Dedifferentiated amniotic fluid mesenchymal stem cell (primary cell): Measurements from ENCODE around the gene TFEB.

ENCODE experiments used
- DNase-seq: peaks from one replicate; pipeline ENCODE4 v3.0.0-alpha.2; 2016; ENCODE audit errors: extremely low spot score

TFEB gene

DNA sequence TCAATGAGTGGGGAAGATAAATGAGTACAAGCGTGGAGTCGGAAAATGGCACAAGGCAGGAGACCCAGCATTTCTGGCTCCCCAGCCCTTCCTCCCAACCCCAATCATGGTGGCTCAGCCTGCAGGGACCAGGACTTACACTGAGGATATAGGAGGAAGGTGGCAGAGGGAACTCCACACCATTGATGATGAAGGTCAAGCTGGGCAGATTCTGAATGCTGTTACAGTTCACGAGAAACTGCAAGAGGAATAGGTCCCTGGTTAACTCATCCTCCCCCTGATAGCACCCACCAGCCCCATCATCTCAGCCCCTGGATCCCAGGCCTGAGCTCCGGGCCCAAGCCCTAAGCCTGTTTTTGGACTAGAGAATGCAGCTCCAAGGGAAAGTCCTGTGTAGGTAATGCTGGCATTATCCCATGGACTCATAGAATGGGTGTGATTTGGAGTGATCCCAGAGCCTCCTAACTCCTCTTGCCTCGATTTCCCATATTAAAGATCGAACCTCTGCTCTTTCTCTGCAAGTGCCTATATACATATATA is 2.3 kb upstream of the TFEB start:
- no peak for DNase-seq

DNA sequence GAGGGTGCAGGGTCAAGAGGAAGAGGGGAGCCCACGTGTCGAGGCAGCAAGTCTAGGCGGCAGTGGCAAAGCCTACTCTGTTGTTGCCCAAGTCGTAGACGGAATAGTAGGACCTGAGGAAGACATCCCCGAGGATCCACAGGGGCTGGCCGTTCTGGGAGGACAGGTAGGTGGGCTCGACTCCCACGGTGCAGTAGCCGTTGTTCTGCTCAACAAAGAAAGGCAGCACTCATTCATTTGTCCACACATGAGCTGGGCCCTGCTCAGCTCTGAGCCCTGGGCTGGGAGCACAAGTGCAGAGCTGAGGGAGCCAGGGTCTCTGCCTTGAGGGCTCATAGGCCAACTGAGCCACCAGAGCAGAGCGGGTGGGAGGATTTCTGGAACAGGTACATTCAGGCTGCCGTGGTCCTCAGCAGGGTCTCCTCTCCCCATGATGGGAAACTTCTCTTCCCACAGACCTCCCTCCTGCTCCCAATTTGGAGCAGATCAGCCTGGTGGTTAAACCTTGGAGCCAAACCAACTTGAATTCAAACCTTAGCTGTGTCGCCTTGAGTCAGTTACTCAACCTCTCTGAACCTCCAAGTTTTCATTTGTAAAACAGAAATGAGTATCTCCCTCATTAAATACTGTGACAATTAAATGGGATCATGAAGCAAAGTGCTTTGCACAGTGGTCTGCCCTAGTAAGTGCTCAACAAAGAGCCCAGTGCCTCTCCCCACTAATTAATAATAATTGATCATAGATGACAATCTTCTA is 1.6 kb upstream of the TFEB start:
- no peak for DNase-seq

DNA sequence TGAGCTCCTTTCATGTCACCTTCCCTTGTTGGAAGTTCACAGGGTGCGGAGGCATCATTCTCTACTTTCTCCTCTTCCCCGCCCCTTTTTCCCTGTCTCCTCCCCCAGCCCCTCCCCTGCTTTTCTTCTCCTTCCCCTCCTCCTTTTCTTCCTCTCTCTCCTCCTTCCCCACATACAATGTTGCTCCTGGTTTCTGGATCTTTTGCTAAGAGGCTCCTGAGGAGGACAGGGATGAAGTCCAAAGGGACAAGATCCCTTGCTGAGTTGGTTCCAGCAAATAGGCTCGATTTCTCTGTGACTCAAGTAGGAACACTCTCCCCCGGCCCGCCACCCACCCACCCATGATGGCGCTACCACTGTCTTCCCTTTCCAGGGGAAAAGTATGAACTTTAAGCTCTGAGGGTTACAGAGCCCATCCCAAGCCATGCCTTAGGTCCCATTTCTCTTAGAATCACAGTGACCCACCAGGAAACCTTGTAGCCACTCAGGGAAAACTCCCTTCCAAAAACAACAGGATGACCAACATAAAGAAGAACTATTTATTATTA is 852 bp upstream of the TFEB start:
- no peak for DNase-seq

DNA sequence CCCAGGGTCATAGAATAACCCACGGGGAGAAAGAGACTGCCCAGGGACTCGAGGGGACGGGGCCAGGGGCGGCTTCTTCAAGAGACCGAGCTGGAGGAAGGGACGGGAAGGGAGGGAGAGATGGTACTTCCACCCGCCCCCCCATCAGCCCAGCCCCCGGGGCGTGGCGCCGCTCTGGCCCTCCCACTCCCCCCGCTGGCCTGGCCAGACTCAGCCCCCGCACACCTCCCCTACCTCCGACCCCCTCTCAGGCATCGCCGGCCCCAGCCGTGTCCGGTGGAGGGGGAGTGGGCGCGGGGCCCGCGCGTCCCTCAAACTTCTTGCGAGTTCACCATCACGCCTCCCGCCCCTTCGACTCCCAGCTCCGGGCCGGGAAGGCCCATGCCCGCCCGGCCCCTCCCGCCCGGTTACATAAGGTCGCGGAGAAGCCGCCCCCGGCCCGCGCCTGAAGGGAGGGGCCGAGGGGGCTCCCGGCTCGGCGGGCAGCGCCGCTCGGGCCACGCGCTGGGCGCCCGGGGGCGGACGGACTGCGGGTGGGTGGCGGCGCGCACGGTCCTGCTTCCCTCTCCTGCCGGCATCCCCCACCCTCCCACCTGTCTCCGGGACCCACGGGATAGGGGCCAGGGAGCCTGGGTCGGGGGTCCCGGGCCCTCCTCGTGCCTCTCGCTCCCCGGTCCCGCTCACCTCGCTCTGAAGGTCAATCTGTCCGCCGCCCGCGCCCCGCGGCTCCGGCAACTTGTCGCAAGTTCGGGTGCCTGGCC is 562 bp downstream of the TFEB start:
- peak; percentile 65 for DNase-seq

DNA sequence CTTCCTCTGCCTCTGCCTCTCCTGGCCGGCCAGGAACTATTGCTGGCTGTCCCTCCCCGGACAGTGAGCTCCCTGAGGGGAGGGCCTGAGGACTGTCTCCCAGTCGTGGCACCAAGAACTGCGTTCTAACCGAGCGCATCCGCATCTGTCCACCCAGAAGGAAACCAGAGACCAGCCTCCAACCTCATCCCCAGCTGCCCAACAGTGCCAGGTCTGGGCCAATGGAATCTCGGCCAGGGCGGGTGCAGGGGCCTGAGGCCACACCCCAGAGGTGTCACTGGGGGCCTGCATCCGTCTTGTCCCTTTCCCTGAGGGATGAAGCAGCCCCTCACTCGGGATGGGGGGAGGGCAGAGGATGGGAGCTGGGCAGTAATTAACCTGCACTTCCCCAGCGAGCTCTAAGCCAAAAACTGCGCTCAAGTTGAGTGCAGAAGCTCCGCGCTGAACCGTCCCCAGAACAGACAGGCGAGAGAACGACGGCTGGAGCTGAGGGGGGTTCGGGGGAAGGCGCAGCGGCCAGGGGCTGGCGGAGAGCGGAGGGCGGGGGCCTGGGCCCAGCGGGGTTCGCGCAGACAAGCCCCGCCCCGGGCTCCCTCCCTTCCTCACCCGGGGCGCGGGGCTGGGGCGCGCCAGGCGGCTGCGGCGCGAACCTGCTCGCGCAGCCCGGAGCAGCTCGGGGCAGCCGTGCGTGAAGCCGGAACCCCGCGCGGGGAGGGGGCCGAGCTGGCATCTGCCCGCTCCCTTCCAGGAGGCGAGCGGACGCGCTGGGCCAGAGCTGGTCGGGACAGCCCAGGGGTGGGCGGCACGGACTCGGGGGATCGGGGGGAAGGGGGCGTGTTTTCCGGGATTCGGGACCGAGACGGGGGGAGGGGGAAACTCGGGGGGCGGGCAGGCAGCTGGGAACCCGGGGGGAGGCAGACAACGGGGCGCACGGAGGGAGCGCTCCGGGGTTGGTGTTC is 1.4 kb downstream of the TFEB start:
- peak; percentile 27 for DNase-seq

DNA sequence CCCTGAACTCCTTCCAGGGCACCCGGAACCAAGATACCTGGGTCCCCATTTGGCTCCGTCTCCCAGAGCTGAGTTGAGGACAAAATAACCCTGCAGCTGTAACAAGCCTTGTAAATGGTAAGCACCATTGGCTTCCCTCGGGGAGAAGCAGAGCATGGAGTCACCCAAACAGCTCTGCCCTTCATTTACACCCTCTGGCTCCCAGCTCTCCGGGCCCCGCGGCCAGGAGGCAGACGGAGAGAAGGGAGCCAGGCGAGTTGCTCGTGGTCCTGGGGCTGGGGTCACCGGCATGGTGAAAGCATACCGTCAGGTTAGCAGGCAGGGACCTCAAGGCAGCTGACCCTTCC is 2.1 kb downstream of the TFEB start:
- no peak for DNase-seq

DNA sequence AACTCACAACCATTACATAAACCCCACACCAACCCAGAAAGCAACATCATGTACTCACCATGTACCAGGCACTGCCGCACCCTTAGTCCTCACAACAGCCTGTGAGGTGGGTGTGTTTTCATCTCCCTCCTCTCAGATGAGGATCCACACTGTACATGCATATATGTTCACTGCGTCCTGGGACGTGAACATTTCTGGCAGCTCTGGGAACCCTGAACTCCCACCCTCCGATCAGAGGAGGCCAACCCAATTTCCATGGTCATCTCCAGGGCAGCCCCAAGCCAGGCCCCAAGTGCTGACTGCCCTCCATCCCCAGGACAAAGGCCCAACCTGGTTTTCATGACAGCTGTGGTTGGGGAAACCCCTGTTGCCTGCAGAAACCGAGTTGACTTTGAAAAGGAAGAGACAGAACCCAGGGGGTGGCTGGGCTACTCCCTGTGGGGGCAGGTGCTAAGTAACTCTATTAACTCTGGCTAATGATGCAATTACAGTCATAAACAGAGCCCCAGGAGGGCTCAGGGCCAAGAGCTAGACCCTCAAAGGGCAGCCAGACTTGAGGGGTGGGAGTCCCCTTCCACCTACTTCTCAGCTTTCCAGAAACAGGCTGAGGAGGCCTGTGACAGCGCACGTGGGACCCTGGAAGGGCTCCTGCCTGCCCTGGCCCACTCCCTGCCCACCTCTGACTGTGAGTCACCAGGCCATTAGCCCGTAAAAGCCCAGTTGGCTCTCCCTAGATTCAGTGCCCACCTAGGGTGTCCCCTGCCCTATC is 2.6 kb downstream of the TFEB start:
- DNase-seq = no peak

DNA sequence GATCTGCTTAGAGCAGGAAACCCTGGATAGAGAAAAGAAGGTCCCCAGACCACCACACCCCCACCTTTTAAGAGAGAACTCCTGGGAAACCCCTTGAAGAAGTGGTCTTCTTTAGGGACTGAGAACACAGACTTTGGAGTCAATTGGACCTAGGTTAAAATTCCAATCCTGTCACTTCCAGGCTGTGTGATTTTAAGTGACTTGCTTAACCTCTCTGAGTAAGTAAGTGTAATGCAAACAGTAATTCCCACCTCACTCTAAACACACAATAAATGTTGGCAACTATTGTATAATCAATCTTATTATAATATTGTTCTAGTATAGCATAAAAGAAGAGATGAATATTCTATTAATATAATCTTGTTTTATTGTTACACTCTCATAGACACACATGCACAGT is 3.3 kb downstream of the TFEB start:
- no peak for DNase-seq

DNA sequence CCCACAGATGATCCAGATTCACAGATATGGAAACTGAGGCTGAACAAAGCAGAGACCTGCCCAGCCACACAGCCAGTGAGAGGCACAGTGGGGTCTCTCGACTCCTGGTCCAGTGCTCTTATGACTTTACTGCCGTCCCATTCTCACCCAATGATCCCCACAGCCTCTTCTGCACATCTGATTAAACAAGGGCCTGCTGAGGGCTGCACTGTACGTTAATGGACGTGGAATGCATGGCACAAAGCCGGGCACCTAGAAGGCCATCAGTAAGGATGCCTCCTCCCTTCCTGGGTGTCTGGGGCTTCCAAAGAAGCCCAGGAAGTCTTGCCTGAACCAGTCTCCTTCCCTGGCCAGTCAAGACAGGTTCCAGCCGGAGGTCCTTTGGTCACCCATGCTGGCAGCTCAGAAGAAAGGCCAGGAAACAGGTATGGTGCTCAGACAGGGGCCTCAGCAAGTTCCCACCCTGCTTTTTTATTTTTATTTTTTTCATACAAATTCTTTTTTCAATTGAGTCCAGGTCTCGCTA is 3.8 kb downstream of the TFEB start:
- DNase-seq = no peak

DNA sequence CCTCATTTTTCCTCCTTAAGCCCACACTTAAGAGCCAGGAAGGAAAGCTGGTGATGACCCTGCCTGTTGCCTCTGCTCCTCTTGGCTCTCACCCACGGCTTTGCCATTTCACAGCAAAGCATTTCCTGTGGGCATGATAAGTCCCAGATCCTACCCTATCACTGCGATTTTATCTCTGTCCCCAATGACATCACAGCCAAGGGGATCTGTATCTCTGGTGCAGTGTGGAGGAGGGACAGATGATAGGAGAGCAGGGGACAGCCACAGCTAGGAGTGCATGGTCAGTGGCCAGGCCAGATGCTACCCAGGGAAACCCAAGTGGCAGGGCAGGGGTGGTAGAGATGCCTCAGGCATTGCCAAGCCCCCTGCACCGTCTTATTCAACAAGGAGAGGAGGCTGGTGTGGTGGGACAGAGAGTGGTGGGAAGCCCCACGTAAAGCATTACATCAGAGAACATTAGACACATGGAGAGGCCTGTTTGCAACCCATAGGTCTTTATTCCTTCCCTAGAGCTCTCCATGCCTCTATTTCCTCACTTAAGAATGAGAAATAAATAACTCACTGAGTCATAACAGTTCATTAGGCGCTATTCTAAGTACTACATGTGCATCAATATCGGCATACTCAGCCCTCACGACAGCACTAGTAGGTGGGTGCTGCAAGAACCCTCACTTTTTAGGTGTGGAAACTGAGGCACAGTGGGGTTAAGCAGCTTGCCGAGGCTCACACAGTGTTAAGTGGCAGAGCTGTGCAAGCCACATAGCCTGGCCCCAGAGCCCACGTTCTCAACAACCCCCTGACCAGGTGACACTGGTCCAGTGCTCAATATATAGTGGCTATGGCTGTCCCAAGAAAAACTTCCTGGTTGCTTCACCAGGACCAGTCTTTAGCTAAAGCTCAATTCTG is 4.6 kb downstream of the TFEB start:
- no peak for DNase-seq

DNA sequence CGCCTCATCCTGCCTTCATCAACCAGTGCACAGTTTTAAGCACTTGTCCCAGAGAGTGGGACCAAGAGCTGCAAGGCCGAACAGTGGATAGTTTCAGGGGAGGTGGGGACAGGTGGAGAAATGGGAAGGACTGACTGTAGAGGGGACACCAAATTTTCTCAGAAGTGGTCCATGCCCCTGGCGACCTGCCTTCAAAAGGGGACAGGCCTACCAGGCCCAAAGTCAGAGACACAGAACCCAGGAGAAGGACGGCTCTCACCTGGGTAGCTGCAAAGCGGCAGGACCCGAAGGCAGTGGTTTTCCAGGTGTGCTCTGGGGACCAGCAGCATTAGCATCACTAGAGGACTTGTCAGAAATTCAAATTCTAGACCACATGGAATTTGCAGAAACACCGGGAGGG is 5.8 kb downstream of the TFEB start:
- no peak for DNase-seq

DNA sequence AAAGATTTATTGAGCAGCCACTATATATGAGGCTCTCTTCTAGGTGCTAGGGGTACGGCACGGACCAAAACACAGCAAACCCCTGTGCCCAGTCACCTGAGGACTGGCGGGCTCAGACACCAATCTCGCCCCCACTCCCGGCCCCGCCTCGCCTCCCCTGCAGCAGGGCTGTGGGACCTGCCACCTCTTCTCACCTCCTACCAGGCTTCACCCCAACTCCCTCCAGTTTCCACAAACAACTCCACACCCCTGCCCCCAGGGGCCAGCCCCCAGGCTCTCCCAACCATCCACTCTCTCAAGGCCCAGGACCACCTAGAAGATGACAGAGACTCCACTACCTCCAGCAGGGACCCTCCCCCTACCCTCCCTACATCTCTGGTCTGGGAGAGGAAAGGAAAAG is 6.5 kb downstream of the TFEB start:
- no peak for DNase-seq

DNA sequence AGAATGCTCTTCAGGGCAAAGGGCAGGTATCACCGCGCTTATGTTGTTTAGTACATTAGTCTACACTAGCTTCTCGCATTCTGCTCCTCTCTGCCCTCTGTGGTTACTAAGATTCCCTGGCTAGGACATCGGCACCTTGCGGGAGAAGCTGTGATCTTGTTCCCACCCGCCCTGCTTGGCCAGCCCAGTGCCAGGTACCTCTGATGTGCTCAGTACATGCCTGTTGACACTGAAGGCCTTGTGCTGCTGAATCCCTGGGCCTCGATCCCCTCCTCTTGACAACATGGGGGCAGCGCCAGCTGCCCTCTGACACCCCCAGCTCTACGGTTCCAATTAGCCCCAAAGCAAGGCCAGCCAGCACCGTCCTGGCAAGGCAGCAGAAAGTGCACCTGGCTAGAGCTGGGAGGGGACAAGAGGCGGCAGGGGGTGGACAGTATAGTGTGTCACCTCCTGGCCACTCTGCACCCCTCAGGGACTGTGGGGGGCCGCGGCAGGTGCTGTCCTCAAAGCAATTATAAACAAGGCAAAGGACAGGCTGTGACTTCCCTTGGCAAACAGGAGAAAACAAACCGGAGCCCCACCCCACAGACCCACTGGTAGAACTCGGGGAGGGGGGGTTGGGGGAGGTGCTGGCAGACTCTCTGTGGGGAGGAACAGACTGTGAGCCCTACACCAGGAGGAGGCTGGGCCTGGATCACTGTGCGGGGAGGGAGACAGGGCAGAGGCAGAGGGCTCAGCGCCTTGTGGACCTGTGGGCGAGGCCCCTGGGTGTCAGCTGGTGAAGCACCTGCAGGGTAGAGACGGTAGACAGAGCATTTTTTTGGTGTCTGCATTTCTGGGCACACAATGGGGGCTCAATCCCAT is 7.1 kb downstream of the TFEB start:
- no peak for DNase-seq

DNA sequence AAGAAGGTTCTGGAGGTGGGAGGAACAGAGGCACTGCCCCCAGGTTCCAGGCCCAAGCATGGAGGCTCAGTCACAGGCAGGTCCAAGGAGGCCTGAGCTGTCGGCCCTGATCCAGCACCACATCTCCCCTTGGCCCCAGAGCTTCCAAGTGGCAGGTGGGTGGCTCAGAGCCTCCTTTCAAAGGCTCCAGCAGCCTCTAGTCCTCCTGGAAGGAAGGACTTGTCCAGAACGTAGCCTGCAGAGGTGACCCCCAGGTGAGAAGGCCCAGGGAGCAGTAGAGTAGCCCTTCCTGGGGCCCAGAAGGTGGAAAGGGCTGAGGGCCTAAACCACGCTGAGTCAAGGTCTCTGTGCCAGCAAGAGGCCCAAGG is 7.7 kb downstream of the TFEB start:
- no peak for DNase-seq

DNA sequence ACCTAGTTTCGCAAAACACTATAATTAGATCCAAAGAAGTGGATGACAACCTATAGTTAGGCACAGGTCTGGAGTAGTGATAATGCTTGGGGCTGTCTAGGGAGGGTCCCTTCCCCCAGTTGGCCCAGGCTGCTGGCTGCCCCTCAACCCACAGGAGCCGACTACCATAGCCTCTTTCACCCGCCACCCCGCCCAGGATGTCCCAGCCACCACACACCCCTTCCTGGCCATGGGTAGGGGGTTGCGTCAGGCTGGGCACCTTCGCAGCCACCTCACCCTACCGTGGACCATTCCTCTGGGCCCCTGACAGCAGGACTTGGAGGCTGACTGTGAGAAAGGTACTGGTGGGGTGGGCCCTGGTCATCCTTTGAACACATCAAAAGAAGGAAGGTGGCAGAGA is 8.5 kb downstream of the TFEB start:
- no peak for DNase-seq

DNA sequence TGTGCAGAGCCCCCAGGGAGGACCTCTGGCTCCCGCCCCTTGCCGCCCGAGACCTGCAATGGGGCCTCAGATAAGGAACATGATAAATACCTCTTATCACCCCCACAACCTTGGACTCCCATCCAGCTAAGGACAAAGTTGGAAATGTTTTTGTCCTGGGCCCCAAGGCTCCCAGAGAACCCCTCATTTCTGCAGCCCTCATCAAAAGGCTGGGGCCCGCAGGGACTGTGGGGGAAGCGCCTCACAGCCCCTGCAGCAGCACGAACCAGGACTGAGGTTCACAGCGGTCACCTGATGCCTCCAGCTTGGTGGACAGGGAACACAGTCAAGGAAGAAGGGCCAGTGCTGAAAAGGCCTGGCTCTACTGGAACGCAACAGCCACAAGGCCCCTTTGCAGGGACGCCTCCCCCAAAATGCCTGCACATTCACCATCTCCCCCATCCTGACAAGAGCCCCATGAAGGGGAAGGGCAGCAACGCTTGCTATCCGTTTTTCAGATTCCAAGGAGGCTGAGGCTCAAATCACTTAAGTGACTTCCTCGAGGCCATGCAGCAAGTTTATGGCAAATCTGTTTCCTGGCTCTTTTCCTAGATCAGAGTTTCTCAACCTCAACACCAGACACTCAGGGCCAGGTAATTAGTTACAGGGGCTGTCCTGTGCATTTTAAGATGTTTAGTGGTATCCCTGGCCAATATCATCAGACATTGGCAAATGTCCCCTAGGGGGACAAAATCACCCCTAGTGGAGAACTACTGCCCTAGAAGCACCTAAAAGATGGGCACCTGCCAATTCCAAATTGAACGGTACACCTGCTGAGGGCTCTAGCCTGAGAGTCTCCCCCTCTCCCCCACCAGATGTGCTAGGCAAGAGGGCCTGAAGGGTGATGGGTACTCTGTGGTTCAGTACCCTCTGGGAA is 10.6 kb downstream of the TFEB start:
- no peak for DNase-seq

DNA sequence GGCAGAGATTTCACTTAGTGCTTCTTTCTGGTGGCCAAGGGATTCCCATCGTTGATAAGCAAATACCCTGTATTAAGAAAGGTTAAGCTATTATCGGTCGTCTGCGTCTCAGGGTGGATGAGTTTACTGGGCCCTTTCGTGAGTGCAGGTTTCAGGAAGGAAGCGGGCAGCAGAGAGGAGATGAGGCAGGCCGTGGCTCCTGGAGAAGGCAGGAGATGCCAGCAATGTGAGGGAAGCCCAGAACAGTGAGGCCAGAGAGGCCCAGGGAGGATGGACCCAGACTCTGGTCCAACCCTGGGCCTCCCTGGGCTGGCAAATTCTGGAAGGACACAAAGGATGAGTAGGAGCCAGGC is 11.2 kb downstream of the TFEB start:
- DNase-seq = no peak
